Measurements from ENCODE around the gene LRG1. TPM values are rescaled to one million over a fixed set of nuclear protein-coding genes. Genes with fewer than 3 reads are reported as not detected.

The LRG1 gene
- total RNA-seq, 4 donors from 2014 or later = 2.1 to 8.5 TPM; not detected in 2

DNA sequence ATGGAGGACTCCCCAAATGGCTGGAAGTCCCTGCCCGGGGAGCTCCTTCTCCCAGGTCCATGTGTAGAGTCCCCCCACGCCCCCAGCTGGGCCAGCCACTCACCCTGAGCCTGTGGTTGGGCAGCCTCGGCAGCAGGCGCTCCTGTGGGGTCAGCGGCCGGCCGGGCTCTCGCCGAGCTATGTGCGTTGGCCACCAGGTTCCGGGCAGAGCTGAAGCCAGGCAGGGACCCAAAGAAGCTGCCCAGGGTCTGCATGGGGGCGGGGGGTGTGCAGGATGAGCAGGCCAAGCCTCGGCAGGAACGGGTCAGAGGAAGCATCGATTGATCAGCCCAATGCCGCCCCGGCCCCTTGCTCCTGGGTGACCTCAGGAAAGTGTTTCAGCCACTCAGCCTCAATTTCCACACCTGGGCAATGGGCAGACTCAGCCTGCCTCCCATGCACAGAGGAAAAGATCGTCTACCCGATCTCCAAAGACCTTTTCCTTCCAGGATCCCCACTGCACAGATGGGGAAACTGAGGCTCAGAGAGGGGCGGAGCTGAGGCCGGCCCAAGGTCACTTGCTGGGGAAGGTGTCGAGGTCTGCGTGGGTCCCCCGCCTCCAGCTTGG is 22.3 kb downstream of the LRG1 start:
- WGBS, 2 donors (ENCODE audit: low coverage in 1 of 2) = 48% methylated on average over 8 of the region's 24 CpGs; no CpG with 5 or more reads in 1 of the 2 donors
- Histone ChIP-seq H3K9me3 (no peaks in the 10 kb centered on the region), H3K36me3 (peaks cover 0 to 18% of the 10 kb centered on the region in 2 donors), H3K4me3 (peak overlapping the region; percentile 36 to 62), H3K27ac (peak overlapping the region; percentile 65 to 99 (median 91)), H3K4me1 (peaks cover 0 to 55% (median 12%) of the 10 kb centered on the region in 3 donors), H3K27me3 (no peaks in the 10 kb centered on the region)
- TF ChIP-seq, protein P1, sequence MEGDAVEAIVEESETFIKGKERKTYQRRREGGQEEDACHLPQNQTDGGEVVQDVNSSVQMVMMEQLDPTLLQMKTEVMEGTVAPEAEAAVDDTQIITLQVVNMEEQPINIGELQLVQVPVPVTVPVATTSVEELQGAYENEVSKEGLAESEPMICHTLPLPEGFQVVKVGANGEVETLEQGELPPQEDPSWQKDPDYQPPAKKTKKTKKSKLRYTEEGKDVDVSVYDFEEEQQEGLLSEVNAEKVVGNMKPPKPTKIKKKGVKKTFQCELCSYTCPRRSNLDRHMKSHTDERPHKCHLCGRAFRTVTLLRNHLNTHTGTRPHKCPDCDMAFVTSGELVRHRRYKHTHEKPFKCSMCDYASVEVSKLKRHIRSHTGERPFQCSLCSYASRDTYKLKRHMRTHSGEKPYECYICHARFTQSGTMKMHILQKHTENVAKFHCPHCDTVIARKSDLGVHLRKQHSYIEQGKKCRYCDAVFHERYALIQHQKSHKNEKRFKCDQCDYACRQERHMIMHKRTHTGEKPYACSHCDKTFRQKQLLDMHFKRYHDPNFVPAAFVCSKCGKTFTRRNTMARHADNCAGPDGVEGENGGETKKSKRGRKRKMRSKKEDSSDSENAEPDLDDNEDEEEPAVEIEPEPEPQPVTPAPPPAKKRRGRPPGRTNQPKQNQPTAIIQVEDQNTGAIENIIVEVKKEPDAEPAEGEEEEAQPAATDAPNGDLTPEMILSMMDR (IDR thresholded peaks at IDR 0.05) = no peak
- TF ChIP-seq POLR2AphosphoS5 (IDR thresholded peaks at IDR 0.05) = no peak
- TF ChIP-seq EP300 (IDR thresholded peaks at IDR 0.05) = no peak
- TF ChIP-seq POLR2A (IDR thresholded peaks at IDR 0.05) = no peak
- ATAC-seq = no peak

DNA sequence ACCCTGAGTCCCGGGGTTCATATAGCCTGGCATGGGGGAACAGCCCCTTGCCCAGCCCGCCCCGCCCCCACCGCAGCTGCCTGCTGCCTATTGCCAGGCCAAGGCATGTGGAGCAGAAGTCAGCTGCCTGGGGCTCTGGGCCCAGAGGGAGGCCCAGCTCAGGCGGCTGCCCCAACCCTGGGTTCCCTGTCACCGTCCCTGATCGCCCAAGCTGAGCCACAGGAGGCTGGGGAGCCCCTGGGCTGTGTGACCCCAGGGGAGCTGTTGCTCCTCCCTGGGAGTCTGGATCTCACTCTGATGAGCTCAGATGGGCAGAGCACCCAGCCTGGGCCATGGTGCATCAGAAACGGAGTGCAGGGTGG is 22.9 kb downstream of the LRG1 start:
- Histone ChIP-seq H3K4me1 (peaks cover 0 to 55% (median 12%) of the 10 kb centered on the region in 3 donors), H3K36me3 (peaks cover 0 to 24% of the 10 kb centered on the region in 2 donors), H3K27ac (peak overlapping the region; percentile 65 to 99 (median 91)), H3K9me3 (no peaks in the 10 kb centered on the region), H3K27me3 (no peaks in the 10 kb centered on the region), H3K4me3 (peak overlapping the region; percentile 36 to 62)
- ATAC-seq = peak; percentile 26
- TF ChIP-seq EP300 (IDR thresholded peaks at IDR 0.05) = no peak
- WGBS, 2 donors (ENCODE audit: low coverage in 1 of 2) = 40% methylated on average over 1 of the region's 8 CpGs; no CpG with 5 or more reads in 1 of the 2 donors

DNA sequence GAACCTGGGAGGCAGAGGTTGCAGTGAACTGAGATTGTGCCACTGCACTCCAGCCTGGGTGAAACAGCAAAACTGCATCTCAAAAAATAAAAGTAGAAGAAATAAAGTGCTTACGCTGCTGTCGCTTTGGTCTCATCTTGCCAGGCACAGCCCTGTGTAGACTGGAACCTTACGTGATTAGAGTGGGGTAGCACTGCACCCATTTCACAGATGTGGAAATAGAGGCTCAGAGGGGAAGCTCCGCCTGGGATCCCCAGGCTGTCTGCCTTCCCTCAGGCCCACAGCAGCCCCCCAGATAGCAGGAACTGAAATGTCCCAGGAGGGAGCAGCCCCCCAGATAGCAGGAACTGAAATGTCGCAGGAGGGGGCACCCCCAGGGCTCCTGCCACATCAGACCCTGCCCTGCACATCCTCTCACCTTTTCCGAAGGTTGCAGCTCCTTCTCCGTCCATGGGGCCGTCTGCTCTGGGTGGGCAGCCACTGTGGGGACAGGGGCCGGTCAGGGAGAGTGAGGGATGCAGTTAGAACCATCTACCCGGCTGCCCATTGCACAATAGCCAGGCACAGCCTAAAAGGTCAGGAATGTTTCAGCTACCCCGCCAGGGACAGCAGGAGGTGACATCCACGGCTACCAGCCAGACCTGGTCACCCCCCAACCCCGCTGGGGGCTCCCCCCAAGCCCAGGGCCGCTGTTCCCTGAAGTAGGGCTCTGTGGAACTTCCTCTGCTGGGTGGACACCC is 23.5 kb downstream of the LRG1 start:
- Histone ChIP-seq H3K27ac (peak overlapping the region; percentile 65 to 99 (median 91)), H3K4me1 (peaks cover 0 to 55% (median 12%) of the 10 kb centered on the region in 3 donors)
- 75% methylated on average over 2 of the region's 14 CpGs; no CpG with 5 or more reads in 1 of the 2 donors for WGBS, 2 donors (ENCODE audit: low coverage in 1 of 2)

GRCh38 chr19:4515732-4516131 is 24.1 kb downstream of the LRG1 start:
- H3K9me3 ChIP-seq = no peaks in the 10 kb centered on the region
- H3K27ac ChIP-seq = peak overlapping the region in 3 of 4 donors; percentile 90 to 99 (median 92)
- TF ChIP-seq, protein P1 (IDR thresholded peaks at IDR 0.05) = no peak
- no peak for TF ChIP-seq EP300 (IDR thresholded peaks at IDR 0.05)
- no peak for TF ChIP-seq POLR2AphosphoS5 (IDR thresholded peaks at IDR 0.05)
- TF ChIP-seq POLR2A (IDR thresholded peaks at IDR 0.05) = no peak
- ATAC-seq = no peak
- H3K4me1 ChIP-seq = peaks cover 0 to 55% (median 12%) of the 10 kb centered on the region in 3 donors
- no peaks in the 10 kb centered on the region for H3K27me3 ChIP-seq
- 60 to 93% methylated on average over 2 to 3 of the region's 5 CpGs for WGBS, 2 donors (ENCODE audit: low coverage in 1 of 2)
- peaks cover 0 to 33% of the 10 kb centered on the region in 2 donors for H3K36me3 ChIP-seq
- no peak overlapping the region for H3K4me3 ChIP-seq

More for the DNA sequence above, 23.5 kb downstream of the LRG1 start:
- peaks cover 0 to 30% of the 10 kb centered on the region in 2 donors for H3K36me3 ChIP-seq
- TF ChIP-seq EP300 (IDR thresholded peaks at IDR 0.05) = no peak
- H3K9me3 ChIP-seq = no peaks in the 10 kb centered on the region
- H3K4me3 ChIP-seq = peak overlapping the region; percentile 36 to 62
- ATAC-seq = no peak
- no peaks in the 10 kb centered on the region for H3K27me3 ChIP-seq

DNA sequence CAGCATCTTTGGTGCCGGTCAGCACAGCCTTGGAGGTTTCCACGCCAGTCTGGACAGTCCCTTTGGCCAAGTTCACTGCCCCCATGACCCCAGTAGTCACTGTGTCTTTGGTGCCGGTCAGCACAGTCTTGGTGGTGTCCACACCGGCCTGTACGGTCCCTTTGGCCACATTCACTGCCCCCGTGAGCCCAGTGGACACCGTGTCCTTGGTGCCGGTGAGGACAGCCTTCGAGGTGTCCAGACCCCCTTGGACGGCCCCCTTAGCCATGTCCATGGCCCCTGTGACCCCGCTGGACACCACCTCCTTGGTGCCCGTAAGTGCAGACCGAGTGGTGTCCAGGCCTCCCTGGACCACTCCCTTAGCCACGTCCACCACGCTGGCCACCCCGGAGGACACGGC is 26.6 kb downstream of the LRG1 start:
- H3K4me1 ChIP-seq = peaks cover 0 to 43% (median 0%) of the 10 kb centered on the region in 3 donors
- ATAC-seq = no peak
- no peaks in the 10 kb centered on the region for H3K27me3 ChIP-seq
- H3K36me3 ChIP-seq = peaks cover 0 to 47% of the 10 kb centered on the region in 2 donors
- TF ChIP-seq POLR2AphosphoS5 (IDR thresholded peaks at IDR 0.05) (no peak), EP300 (IDR thresholded peaks at IDR 0.05) (no peak), POLR2A (IDR thresholded peaks at IDR 0.05) (no peak)
- TF ChIP-seq, protein P1 (IDR thresholded peaks at IDR 0.05) = no peak
- WGBS, 2 donors (ENCODE audit: low coverage in 1 of 2) = no CpG with 5 or more reads among the region's 17 CpGs
- no peak overlapping the region for H3K4me3 ChIP-seq
- no peaks in the 10 kb centered on the region for H3K9me3 ChIP-seq
- H3K27ac ChIP-seq = no peak overlapping the region

Data from gastroesophageal sphincter (tissue), 4 donors.